A549 treated with dexamethasone at 1 μM for 4 hours (cell line): ENCODE results near the gene ECM1. TPM values are rescaled to one million over a fixed set of nuclear protein-coding genes. Genes with fewer than 3 reads are reported as not detected.

Experiments
- total RNA-seq: library from RNA; stranded (reverse); fragments of 200-300 nt; extraction: Qiagen RNA extraction; gene quantifications from 5 replicates; pipeline ENCODE4 v1.2.3, GENCODE V29; 2022

ECM1 gene
- total RNA-seq = 1.1 to 2.4 TPM (median 1.5 TPM) in 5 replicates

DNA sequence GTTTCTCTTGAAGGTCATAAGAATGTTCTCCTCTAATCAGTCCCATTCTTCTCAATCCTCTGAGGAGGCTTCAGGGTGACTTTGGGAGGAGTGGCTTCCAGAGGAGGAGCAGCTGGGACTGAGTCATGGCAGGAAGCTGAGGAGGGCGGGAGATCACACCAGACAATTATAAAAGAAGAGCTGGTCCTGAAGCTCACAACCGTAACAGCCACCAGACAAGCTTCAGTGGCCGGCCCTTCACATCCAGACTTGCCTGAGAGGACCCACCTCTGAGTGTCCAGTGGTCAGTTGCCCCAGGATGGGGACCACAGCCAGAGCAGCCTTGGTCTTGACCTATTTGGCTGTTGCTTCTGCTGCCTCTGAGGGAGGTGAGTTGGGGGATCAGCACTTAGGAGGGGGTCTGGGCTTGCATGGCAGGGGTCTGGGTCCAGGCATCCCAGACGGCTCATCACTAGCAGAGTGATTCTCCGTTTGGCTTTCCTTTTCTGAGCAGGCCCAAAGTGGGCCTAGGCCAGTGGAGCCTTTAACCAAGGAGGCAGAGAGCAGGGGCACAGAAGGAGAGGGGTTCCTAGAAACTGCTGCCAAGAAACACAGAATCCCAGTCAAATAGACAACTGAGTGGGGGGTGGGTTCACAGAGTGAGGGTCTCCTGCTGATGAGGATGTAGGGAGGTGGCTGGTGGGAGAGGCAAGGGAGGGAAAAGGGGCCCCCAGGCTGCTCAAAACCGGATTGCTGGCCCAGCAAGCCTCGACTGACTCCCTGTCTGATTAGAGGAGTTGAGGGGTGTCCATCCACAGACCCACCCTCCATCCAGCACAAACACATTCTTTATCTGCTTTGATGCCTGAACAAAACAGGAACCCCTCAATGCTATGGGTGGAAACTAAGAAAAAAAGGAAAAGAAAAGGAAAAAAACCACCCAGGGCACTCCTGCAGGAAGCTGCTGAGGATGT, at the start of gene ECM1:
Gene ECM1, plus strand, starts transcription at position 198 of the 953 bp plus-strand sequence. Its CDS starts 101 bp downstream, at position 299.

DNA sequence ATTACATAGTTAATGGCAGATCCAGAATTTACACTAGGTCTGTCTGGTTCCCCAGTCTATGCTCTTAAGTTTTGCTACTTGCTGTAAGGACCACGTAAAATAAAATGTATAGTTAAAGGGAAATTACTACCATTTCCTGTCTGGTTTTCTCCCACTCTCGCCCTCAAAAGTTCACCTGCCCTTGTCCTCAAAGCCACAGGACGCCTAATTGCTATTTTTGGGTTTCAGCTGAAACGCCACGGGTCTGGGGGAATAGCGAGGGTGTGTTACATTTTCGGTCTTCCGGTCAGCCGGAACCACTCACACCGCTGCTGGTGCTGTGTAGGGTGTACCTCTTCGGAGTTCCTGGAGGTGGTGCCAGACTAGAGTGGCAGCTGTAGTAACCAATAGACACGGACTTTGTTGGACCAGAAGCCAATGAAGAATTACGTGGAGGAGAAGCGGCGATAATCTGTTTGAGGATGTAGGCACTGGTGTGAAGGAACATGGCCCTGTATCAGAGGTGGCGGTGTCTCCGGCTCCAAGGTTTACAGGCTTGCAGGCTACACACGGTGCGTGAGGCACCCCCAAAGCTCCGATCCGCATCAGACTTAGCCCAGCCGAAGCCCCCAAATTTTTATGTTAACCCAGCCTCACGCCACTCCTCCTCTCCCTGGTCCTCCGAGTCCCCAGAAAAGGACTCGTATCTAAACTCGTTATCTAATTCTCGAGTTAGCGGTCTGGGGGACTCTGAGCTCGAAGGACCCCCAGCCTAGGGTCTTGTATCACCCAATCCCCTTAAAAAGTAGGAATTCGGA, 20.7 kb upstream of the ECM1 start, which contains the start of gene TARS2:
Gene TARS2, plus strand, starts transcription at position 454 of the 797 bp plus-strand sequence. Its CDS starts 32 bp downstream, at position 486.

DNA sequence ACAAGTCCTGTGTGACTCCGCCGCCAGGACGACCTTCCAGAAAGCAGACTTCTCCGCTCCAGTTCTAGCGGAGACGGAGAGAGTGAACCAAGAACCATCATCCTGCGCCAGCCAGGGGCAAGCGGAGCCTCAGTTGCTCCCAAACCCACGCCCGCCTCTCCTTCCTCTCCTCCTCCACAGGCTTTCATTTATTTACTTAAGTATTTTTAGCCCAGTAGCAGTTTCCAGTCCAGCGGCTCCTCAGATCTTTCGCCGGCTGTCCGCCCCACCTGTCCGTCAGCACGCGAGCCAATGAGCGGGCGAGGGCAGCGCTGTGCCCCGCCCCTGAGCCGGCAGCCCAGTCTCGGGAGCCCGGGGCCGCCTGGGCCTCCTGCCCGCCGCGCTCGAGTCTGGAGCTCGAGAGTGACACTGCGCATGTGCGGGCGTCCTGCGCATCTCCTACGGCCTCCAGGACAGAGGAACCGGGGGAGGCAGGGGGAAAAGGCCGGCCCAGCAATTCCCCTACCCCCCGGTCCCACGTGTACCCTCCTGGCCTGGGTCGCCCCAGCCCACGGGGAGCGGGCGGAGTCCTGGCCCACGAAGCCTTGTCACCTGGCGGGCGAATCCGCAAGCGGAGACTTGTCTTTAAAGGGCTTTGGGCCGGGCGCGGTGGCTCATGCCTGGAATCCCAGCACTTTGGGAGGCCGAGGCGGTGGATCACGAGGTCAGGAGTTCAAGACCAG, 7.6 kb downstream of the ECM1 start, which contains the start of gene FALEC:
Gene FALEC, plus strand, starts transcription at position 425 of the 722 bp plus-strand sequence.

DNA sequence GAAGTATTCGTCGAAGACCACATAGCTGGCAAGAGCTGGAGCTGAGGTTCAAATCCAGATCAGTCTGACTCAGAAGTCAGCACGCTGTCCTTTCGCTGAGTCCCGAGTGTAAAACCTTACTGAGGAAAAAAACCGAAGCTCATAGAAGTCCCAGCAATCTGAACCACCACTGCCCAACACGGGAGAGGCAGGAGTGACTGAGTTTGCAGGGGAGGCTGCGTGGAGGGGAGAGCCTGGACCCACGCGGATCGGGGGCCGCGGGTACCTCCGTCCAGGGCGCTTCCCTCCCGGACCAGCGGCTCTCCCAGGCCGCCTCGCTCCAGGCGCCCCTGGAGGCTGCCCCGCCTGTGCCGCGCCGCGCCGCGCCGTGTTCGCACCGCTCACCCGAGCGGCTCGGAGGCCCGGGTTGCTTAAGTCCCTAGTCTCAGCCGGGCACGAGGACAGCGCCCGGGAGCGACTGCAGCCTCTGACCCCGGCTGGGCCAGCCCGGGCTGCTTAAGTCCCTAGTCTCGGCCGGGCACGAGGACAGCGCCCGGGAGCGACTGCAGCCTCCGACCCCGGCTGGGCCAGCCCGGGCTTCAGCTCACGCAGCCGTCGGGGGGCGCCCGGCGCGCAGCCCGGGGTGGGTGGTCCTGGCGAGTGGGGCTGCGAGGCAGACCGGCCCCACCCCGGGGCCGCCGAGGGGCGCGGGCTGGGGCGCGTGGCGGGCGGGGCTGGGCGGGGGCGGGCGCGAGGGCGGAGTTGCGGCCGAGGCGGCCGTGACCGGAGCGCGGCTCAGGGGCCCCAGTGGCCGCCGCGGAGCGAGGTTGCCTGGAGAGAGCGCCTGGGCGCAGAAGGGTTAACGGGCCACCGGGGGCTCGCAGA, 41.0 kb downstream of the ECM1 start, which contains the start of gene ADAMTSL4:
Gene ADAMTSL4, plus strand, starts transcription at position 777 of the 864 bp plus-strand sequence. CDS start 2,881 bp downstream, outside the sequence.

Other genes with a start within 250 kb of the ECM1 start
- gene APH1A, start 239.1 kb upstream of the ECM1 start, total RNA-seq = 120 to 133 TPM (median 130 TPM) in 5 replicates
- gene C1orf54, start 235.3 kb upstream of the ECM1 start, total RNA-seq = 0.22 to 0.63 TPM (median 0.27 TPM) in 4 of 5 replicates, not detected in the other
- 1.9 to 3.3 TPM (median 2.5 TPM) in 5 replicates for gene CIART, start 225.6 kb upstream of the ECM1 start, total RNA-seq
- 79.1 to 106 TPM (median 83.4 TPM) in 5 replicates for gene MRPS21, start 214.2 kb upstream of the ECM1 start, total RNA-seq
- 49.7 to 59.9 TPM (median 55.0 TPM) in 5 replicates for gene PRPF3, start 186.6 kb upstream of the ECM1 start, total RNA-seq
- 11.3 to 18.1 TPM (median 16.4 TPM) in 5 replicates for gene RPRD2, start 144.0 kb upstream of the ECM1 start, total RNA-seq
- 21.5 to 25.3 TPM (median 24.1 TPM) in 5 replicates for gene TARS2, start 20.7 kb upstream of the ECM1 start, total RNA-seq
- 0.19 to 0.24 TPM in 2 of 5 replicates, not detected in the others for gene FALEC, start 7.6 kb downstream of the ECM1 start, total RNA-seq
- gene ADAMTSL4, start 41.3 kb downstream of the ECM1 start, total RNA-seq = 2.8 to 7.6 TPM (median 6.2 TPM) in 5 replicates
- gene MCL1, start 71.5 kb downstream of the ECM1 start, total RNA-seq = 243 to 346 TPM (median 312 TPM) in 5 replicates
- 124 to 160 TPM (median 137 TPM) in 5 replicates for gene ENSA, start 121.5 kb downstream of the ECM1 start, total RNA-seq
- 13.0 to 17.1 TPM (median 16.3 TPM) in 5 replicates for gene GOLPH3L, start 189.0 kb downstream of the ECM1 start, total RNA-seq
- gene HORMAD1, start 212.8 kb downstream of the ECM1 start, total RNA-seq = 7.9 to 10.7 TPM (median 9.7 TPM) in 5 replicates